SK-N-MC (cell line): ENCODE data around the gene NPFF.

Experiments used
- EZH2 ChIP-seq: fragments of 200-600 bp; sonication (generic); IDR thresholded peaks from one replicate; pipeline ENCODE4 v1.6.1; 2017; ENCODE audit warnings: antibody characterized with exemption
- FOXP2 ChIP-seq: optimal IDR thresholded peaks from 2 replicates; pipeline ENCODE3; 2011; ENCODE audit warnings: mild to moderate bottlenecking, moderate library complexity; ENCODE audit not compliant: insufficient read depth; ENCODE audit errors: extremely low read length, control extremely low read depth
- POLR2AphosphoS5 ChIP-seq: IDR thresholded peaks from 2 replicates; pipeline ENCODE4 v1.6.1; 2012; ENCODE audit warnings: mild to moderate bottlenecking, low read depth, low read length, borderline replicate concordance

DNA sequence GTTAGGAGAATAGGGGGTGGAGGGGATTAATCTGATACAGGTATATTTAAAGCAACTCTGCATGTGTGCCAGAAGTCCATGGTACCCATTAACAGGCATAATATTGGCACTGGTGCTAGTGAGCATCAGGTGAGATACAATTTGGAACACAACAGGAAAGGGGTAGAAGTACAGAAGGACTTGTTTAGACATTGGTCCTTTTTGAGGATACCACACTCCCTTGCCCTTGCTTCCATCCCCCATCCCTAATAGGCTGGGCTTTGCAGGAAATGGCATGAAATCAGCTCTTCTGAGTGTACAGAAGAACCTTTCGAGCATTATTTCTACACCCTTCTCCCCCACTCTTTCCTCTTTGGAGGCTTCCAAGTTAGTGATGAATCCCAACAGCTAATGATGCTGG, 39.0 kb downstream of the NPFF start:
- no peak for TF ChIP-seq FOXP2
- TF ChIP-seq EZH2 = no peak
- no peak for TF ChIP-seq POLR2AphosphoS5
